Measurements from ENCODE around the gene PLEKHD1.

Gene PLEKHD1

GRCh38 chr14:69479696-69480095 lies 4.8 kb upstream of the PLEKHD1 start:
- DNase-seq (ENCODE audit: low read depth, low spot score) = no peak
- no peak for TF ChIP-seq CTCF (IDR thresholded peaks at IDR 0.05; ENCODE audit: low read depth, low read length)
- H3K4me3 ChIP-seq (ENCODE audit: low read depth, low read length) = no peak overlapping the region
- in situ Hi-C loops (cut with HindIII; ENCODE audit: low sequenced_read_pairs) = no loop called here

- in situ Hi-C loops (cut with HindIII; ENCODE audit: low sequenced_read_pairs) = no loop called here
- H3K4me3 ChIP-seq (ENCODE audit: low read depth, low read length) = no peak overlapping the region
- DNase-seq (ENCODE audit: low read depth, low spot score) = no peak
- no peak for TF ChIP-seq CTCF (IDR thresholded peaks at IDR 0.05; ENCODE audit: low read depth, low read length)
Observed at GRCh38 chr14:69480136-69480535, 4.4 kb upstream of the PLEKHD1 start.

- in situ Hi-C loops (cut with HindIII; ENCODE audit: low sequenced_read_pairs) = no loop called here
- no peak for TF ChIP-seq CTCF (IDR thresholded peaks at IDR 0.05; ENCODE audit: low read depth, low read length)
- no peak for DNase-seq (ENCODE audit: low read depth, low spot score)
- no peak overlapping the region for H3K4me3 ChIP-seq (ENCODE audit: low read depth, low read length)
Observed at GRCh38 chr14:69481815-69482568, 2.5 kb upstream of the PLEKHD1 start.

- peak; percentile 7 for DNase-seq (ENCODE audit: low read depth, low spot score)
- no peak overlapping the region for H3K4me3 ChIP-seq (ENCODE audit: low read depth, low read length)
- TF ChIP-seq CTCF (IDR thresholded peaks at IDR 0.05; ENCODE audit: low read depth, low read length) = no peak
- in situ Hi-C loops (cut with HindIII; ENCODE audit: low sequenced_read_pairs) = no loop called here
Observed at GRCh38 chr14:69483765-69484443, 624 bp upstream of the PLEKHD1 start.

- H3K4me3 ChIP-seq (ENCODE audit: low read depth, low read length) = no peak overlapping the region
- in situ Hi-C loops (cut with HindIII; ENCODE audit: low sequenced_read_pairs) = no loop called here
- DNase-seq (ENCODE audit: low read depth, low spot score) = no peak
- TF ChIP-seq CTCF (IDR thresholded peaks at IDR 0.05; ENCODE audit: low read depth, low read length) = no peak
Observed at GRCh38 chr14:69485315-69485660, 760 bp downstream of the PLEKHD1 start.

GRCh38 chr14:69485701-69486100 lies 1.2 kb downstream of the PLEKHD1 start:
- in situ Hi-C loops (cut with HindIII; ENCODE audit: low sequenced_read_pairs) = no loop called here
- no peak for TF ChIP-seq CTCF (IDR thresholded peaks at IDR 0.05; ENCODE audit: low read depth, low read length)

More at GRCh38 chr14:69485701-69486100, 1.2 kb downstream of the PLEKHD1 start:
- no peak overlapping the region for H3K4me3 ChIP-seq (ENCODE audit: low read depth, low read length)
- DNase-seq (ENCODE audit: low read depth, low spot score) = no peak
